Neural cell (in vitro differentiated cells): ENCODE results near the gene TOMM20. TPM values are rescaled to one million over a fixed set of nuclear protein-coding genes. Genes with fewer than 3 reads are reported as not detected.
A peak's percentile ranks its signal among the peaks of the same experiment; 100 is the strongest.

Source experiments
- H2AFZ ChIP-seq: fragments of 200-600, 300-800 bp; sonication (generic), shearing (Covaris generic); 2 replicates; pipeline ENCODE4 v1.6.0; 2014; ENCODE audit warnings: low read depth, mild to moderate bottlenecking, antibody characterized with exemption, low read length, moderate library complexity
- H3F3A ChIP-seq: fragments of 200-600 bp; shearing (Covaris generic); 2 replicates; pipeline ENCODE4 v1.6.1; 2016; ENCODE audit warnings: mild to moderate bottlenecking, moderate library complexity, mixed read lengths, antibody characterized with exemption, low read length; ENCODE audit not compliant: insufficient read depth, poor library complexity, severe bottlenecking
- H3K27ac ChIP-seq: fragments of 200-600, 300-800 bp; sonication (generic), shearing (Covaris generic); 2 replicates; pipeline ENCODE4 v1.5.1; 2014; ENCODE audit warnings: mild to moderate bottlenecking, low read length, moderate library complexity
- H3K27me3 ChIP-seq: fragments of 300-800, 200-600 bp; sonication (generic), shearing (Covaris generic); 2 replicates; pipeline ENCODE4 v1.6.0; 2014; ENCODE audit warnings: mild to moderate bottlenecking, low read depth, low read length, moderate library complexity; ENCODE audit not compliant: insufficient read depth
- H3K36me3 ChIP-seq: fragments of 300-800, 200-600 bp; sonication (generic), shearing (Covaris generic); 2 replicates; pipeline ENCODE4 v1.5.1; 2014; ENCODE audit warnings: mild to moderate bottlenecking, antibody characterized with exemption, low read length, moderate library complexity; ENCODE audit not compliant: insufficient read depth
- H3K4me2 ChIP-seq: fragments of 300-800, 200-600 bp; sonication (generic), shearing (Covaris generic); 2 replicates; pipeline ENCODE4 v1.6.0; 2014; ENCODE audit warnings: mild to moderate bottlenecking, low read length
- H3K4me3 ChIP-seq: fragments of 300-800, 200-600 bp; sonication (generic), shearing (Covaris generic); 2 replicates; pipeline ENCODE4 v1.5.1; 2014; ENCODE audit warnings: mild to moderate bottlenecking, low read length, moderate library complexity
- H3K79me2 ChIP-seq: fragments of 200-600 bp; shearing (Covaris generic); replicated peaks from 2 replicates; pipeline ENCODE4 v1.6.0; 2014; ENCODE audit warnings: mild to moderate bottlenecking, low read length, moderate library complexity; ENCODE audit not compliant: insufficient read depth
- H3K9ac ChIP-seq: fragments of 300-800, 200-600 bp; sonication (generic), shearing (Covaris generic); 2 replicates; pipeline ENCODE4 v1.6.1; 2016; ENCODE audit warnings: mild to moderate bottlenecking, low read length, mixed read lengths
- H3K9me2 ChIP-seq: fragments of 200-600 bp; shearing (Covaris generic); 2 replicates; pipeline ENCODE4 v1.6.1; 2016; ENCODE audit warnings: mild to moderate bottlenecking, low read length, mixed read lengths; ENCODE audit not compliant: insufficient read depth
- H3K9me3 ChIP-seq: fragments of 200-600, 300-800 bp; sonication (generic), shearing (Covaris generic); 2 replicates; pipeline ENCODE4 v1.6.1; 2016; ENCODE audit warnings: mild to moderate bottlenecking, mixed run types, low read length, moderate library complexity, mixed read lengths
- H4K20me1 ChIP-seq: fragments of 200-600 bp; shearing (Covaris generic); 2 replicates; pipeline ENCODE4 v1.6.1; 2016; ENCODE audit warnings: mild to moderate bottlenecking, mixed run types; ENCODE audit not compliant: insufficient read depth
- CTCF ChIP-seq: fragments of 450-650 bp; IDR thresholded peaks from 2 replicates; pipeline ENCODE4 v1.5.1; 2014; ENCODE audit warnings: antibody characterized with exemption, mild to moderate bottlenecking, moderate library complexity; ENCODE audit not compliant: poor library complexity, severe bottlenecking
- EP300 ChIP-seq: fragments of 450-650 bp; conservative IDR thresholded peaks from 2 replicates; pipeline ENCODE4 v1.6.1; 2014; ENCODE audit warnings: antibody characterized with exemption, mild to moderate bottlenecking, moderate library complexity; ENCODE audit not compliant: poor library complexity, severe bottlenecking
- EZH2 ChIP-seq: fragments of 200-600, 300-800 bp; shearing (Covaris generic), sonication (generic); IDR thresholded peaks from 2 replicates; pipeline ENCODE4 v1.6.1; 2014; ENCODE audit warnings: antibody characterized with exemption, low read length, borderline replicate concordance, mild to moderate bottlenecking; ENCODE audit not compliant: insufficient read depth, poor library complexity, severe bottlenecking
- MXI1 ChIP-seq: fragments of 450-650 bp; conservative IDR thresholded peaks from 2 replicates; pipeline ENCODE4 v1.6.1; 2014; ENCODE audit warnings: antibody characterized with exemption, mild to moderate bottlenecking; ENCODE audit not compliant: poor library complexity, severe bottlenecking
- POLR2AphosphoS5 ChIP-seq: IDR thresholded peaks from 2 replicates; pipeline ENCODE4 v1.6.1; 2012
- RAD21 ChIP-seq: fragments of 450-650 bp; conservative IDR thresholded peaks from 2 replicates; pipeline ENCODE4 v1.6.1; 2014; ENCODE audit warnings: antibody characterized with exemption, mild to moderate bottlenecking, moderate library complexity
- REST ChIP-seq: IDR thresholded peaks from 2 replicates; pipeline ENCODE4 v1.6.1; 2012; ENCODE audit warnings: borderline replicate concordance
- SMC3 ChIP-seq: fragments of 450-650 bp; conservative IDR thresholded peaks from 2 replicates; pipeline ENCODE4 v1.6.1; 2014; ENCODE audit warnings: antibody characterized with exemption, mild to moderate bottlenecking, moderate library complexity; ENCODE audit not compliant: poor library complexity
- TAF1 ChIP-seq: IDR thresholded peaks from 2 replicates; pipeline ENCODE4 v1.6.1; 2012; ENCODE audit warnings: low read depth
- polyA plus RNA-seq: library from polyadenylated mRNA; depleted of rRNA; stranded (reverse); fragments of >200 nt; gene quantifications from 2 replicates; pipeline ENCODE4 v1.2.3, GENCODE V29; 2014

The TOMM20 gene
- polyA plus RNA-seq, 1 donor from 2014 or later = 175 TPM

- Histone ChIP-seq H3K36me3 (no peaks in the 10 kb centered on the region), H4K20me1 (no peaks in the 10 kb centered on the region), H3K27me3 (no peaks in the 10 kb centered on the region), H2AFZ (no peak overlapping the region), H3K79me2 (peaks cover 35% of the 10 kb centered on the region), H3K27ac (peak overlapping the region; percentile 97), H3K9me3 (no peaks in the 10 kb centered on the region), H3F3A (no peaks in the 10 kb centered on the region), H3K4me3 (no peak overlapping the region), H3K4me2 (no peak overlapping the region), H3K9me2 (no peaks in the 10 kb centered on the region), H3K9ac (no peak overlapping the region)
- TF ChIP-seq SMC3 = no peak
- TF ChIP-seq MXI1 = no peak
Measured at GRCh38 chr1:235129774-235130570, 1.3 kb upstream of the TOMM20 start.

GRCh38 chr1:235127732-235128455 is 743 bp downstream of the TOMM20 start:
- peak overlapping the region; percentile 96 for H2AFZ ChIP-seq

More at GRCh38 chr1:235127732-235128455, 743 bp downstream of the TOMM20 start:
- Histone ChIP-seq H3K27me3 (no peaks in the 10 kb centered on the region), H3K36me3 (no peaks in the 10 kb centered on the region), H3K9ac (peak overlapping the region; percentile 89), H3K9me2 (no peaks in the 10 kb centered on the region), H3K4me2 (peak overlapping the region; percentile 98), H3K27ac (peak overlapping the region; percentile 97), H3K9me3 (no peaks in the 10 kb centered on the region), H3K4me3 (peak overlapping the region; percentile 69), H4K20me1 (no peaks in the 10 kb centered on the region), H3K79me2 (peaks cover 51% of the 10 kb centered on the region), H3F3A (no peaks in the 10 kb centered on the region)
- TF ChIP-seq RAD21 (no peak), POLR2AphosphoS5 (no peak), TAF1 (no peak), EP300 (no peak), REST (no peak), CTCF (no peak), MXI1 (no peak), SMC3 (no peak), EZH2 (no peak)
